ENCODE results near the gene MANF. TPM values are rescaled to one million over a fixed set of nuclear protein-coding genes. Genes with fewer than 3 reads are reported as not detected.

Gene MANF
- total and polyA plus RNA-seq, 2 of the 13 experiments (the other 11 are each of a cell fraction or from before 2014, with no cell fraction given), result 55.4 to 269 TPM

DNA sequence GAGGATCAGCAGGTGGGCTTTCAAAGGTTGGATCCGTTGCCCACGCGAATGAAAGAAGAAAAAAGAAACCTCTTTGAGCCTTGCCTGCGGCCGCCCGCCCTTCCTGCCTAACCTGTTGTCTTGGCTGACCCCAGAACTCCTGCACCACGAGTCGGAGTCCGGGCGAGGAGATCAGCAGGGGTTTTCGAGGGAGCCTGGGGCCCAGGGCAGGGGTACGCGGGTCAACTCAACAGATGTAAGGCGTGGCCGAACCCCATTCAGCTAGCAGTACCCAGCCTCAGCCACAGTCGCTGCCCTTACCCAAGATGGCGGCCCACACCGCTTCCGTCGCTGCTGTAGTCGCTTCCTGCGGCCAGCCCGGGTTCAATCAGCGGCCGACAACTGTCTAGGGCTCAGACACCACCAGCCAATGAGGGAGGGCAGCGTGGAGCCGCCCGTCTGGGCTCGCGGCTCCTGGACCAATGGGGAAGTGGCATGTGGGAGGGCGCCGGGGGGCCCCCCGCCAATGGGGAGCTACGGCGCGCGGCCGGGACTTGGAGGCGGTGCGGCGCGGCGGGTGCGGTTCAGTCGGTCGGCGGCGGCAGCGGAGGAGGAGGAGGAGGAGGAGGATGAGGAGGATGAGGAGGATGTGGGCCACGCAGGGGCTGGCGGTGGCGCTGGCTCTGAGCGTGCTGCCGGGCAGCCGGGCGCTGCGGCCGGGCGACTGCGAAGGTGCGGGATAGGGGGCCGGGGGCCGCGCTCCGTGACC is at the start of gene MANF (continued):
- TF ChIP-seq, protein P1, sequence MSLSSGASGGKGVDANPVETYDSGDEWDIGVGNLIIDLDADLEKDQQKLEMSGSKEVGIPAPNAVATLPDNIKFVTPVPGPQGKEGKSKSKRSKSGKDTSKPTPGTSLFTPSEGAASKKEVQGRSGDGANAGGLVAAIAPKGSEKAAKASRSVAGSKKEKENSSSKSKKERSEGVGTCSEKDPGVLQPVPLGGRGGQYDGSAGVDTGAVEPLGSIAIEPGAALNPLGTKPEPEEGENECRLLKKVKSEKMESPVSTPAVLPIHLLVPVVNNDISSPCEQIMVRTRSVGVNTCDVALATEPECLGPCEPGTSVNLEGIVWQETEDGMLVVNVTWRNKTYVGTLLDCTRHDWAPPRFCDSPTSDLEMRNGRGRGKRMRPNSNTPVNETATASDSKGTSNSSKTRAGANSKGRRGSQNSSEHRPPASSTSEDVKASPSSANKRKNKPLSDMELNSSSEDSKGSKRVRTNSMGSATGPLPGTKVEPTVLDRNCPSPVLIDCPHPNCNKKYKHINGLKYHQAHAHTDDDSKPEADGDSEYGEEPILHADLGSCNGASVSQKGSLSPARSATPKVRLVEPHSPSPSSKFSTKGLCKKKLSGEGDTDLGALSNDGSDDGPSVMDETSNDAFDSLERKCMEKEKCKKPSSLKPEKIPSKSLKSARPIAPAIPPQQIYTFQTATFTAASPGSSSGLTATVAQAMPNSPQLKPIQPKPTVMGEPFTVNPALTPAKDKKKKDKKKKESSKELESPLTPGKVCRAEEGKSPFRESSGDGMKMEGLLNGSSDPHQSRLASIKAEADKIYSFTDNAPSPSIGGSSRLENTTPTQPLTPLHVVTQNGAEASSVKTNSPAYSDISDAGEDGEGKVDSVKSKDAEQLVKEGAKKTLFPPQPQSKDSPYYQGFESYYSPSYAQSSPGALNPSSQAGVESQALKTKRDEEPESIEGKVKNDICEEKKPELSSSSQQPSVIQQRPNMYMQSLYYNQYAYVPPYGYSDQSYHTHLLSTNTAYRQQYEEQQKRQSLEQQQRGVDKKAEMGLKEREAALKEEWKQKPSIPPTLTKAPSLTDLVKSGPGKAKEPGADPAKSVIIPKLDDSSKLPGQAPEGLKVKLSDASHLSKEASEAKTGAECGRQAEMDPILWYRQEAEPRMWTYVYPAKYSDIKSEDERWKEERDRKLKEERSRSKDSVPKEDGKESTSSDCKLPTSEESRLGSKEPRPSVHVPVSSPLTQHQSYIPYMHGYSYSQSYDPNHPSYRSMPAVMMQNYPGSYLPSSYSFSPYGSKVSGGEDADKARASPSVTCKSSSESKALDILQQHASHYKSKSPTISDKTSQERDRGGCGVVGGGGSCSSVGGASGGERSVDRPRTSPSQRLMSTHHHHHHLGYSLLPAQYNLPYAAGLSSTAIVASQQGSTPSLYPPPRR (CRISPR knock-in tag; IDR thresholded peaks at IDR 0.05; ENCODE audit: borderline replicate concordance), result no peak; the same call in 1 of the 2 replicates
- no peak for TF ChIP-seq ZNF879 (CRISPR knock-in tag; IDR thresholded peaks at IDR 0.05)
- TF ChIP-seq ZNF607 (CRISPR knock-in tag; IDR thresholded peaks at IDR 0.05; ENCODE audit: borderline replicate concordance), result no peak
- TF ChIP-seq ZBTB38 (CRISPR knock-in tag; IDR thresholded peaks at IDR 0.05), result 0 out of 2 replicates have a peak, but pooled peaks have one; percentile 27
- TF ChIP-seq ZSCAN22 (CRISPR knock-in tag; IDR thresholded peaks at IDR 0.05), result no peak
- TF ChIP-seq SCMH1 (CRISPR knock-in tag; IDR thresholded peaks at IDR 0.05; ENCODE audit: borderline replicate concordance), result no peak
- peak; percentile 65 for TF ChIP-seq ZNF777 (CRISPR knock-in tag; IDR thresholded peaks at IDR 0.05)
- TF ChIP-seq, protein P2, sequence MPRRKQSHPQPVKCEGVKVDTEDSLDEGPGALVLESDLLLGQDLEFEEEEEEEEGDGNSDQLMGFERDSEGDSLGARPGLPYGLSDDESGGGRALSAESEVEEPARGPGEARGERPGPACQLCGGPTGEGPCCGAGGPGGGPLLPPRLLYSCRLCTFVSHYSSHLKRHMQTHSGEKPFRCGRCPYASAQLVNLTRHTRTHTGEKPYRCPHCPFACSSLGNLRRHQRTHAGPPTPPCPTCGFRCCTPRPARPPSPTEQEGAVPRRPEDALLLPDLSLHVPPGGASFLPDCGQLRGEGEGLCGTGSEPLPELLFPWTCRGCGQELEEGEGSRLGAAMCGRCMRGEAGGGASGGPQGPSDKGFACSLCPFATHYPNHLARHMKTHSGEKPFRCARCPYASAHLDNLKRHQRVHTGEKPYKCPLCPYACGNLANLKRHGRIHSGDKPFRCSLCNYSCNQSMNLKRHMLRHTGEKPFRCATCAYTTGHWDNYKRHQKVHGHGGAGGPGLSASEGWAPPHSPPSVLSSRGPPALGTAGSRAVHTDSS (CRISPR knock-in tag; conservative IDR thresholded peaks at IDR 0.05), result no peak
- peak; percentile 79; the same call in 1 of the 2 replicates for TF ChIP-seq ZFYVE20 (CRISPR knock-in tag; IDR thresholded peaks at IDR 0.05; ENCODE audit: borderline replicate concordance, low read depth)
- TF ChIP-seq, protein P3, sequence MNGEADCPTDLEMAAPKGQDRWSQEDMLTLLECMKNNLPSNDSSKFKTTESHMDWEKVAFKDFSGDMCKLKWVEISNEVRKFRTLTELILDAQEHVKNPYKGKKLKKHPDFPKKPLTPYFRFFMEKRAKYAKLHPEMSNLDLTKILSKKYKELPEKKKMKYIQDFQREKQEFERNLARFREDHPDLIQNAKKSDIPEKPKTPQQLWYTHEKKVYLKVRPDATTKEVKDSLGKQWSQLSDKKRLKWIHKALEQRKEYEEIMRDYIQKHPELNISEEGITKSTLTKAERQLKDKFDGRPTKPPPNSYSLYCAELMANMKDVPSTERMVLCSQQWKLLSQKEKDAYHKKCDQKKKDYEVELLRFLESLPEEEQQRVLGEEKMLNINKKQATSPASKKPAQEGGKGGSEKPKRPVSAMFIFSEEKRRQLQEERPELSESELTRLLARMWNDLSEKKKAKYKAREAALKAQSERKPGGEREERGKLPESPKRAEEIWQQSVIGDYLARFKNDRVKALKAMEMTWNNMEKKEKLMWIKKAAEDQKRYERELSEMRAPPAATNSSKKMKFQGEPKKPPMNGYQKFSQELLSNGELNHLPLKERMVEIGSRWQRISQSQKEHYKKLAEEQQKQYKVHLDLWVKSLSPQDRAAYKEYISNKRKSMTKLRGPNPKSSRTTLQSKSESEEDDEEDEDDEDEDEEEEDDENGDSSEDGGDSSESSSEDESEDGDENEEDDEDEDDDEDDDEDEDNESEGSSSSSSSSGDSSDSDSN (CRISPR knock-in tag; IDR thresholded peaks at IDR 0.05), result peak; percentile 69
- TF ChIP-seq RFXANK (CRISPR knock-in tag; IDR thresholded peaks at IDR 0.05), result peak; percentile 65; the same call in 1 of the 2 replicates
- peak; percentile 88 for TF ChIP-seq PHF20 (CRISPR knock-in tag; IDR thresholded peaks at IDR 0.05)
- TF ChIP-seq, protein P4, sequence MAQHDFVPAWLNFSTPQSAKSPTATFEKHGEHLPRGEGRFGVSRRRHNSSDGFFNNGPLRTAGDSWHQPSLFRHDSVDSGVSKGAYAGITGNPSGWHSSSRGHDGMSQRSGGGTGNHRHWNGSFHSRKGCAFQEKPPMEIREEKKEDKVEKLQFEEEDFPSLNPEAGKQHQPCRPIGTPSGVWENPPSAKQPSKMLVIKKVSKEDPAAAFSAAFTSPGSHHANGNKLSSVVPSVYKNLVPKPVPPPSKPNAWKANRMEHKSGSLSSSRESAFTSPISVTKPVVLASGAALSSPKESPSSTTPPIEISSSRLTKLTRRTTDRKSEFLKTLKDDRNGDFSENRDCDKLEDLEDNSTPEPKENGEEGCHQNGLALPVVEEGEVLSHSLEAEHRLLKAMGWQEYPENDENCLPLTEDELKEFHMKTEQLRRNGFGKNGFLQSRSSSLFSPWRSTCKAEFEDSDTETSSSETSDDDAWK (CRISPR knock-in tag; IDR thresholded peaks at IDR 0.05), result no peak
- peak; percentile 81; the same call in 1 of the 2 replicates for TF ChIP-seq ZNF558 (CRISPR knock-in tag; IDR thresholded peaks at IDR 0.05; ENCODE audit: borderline replicate concordance)
- TF ChIP-seq, protein P5, sequence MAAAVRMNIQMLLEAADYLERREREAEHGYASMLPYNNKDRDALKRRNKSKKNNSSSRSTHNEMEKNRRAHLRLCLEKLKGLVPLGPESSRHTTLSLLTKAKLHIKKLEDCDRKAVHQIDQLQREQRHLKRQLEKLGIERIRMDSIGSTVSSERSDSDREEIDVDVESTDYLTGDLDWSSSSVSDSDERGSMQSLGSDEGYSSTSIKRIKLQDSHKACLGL (CRISPR knock-in tag; IDR thresholded peaks at IDR 0.05), result no peak; the same call in 1 of the 2 replicates
- TF ChIP-seq SOX13 (IDR thresholded peaks at IDR 0.05), result no peak; the same call in 1 of the 2 replicates
- no peak; a peak in 1 of 4 replicates for TF ChIP-seq SOX13 (CRISPR knock-in tag; conservative IDR thresholded peaks at IDR 0.05 in 1 of 2, IDR thresholded peaks at IDR 0.05 in 1 of 2)

Data from HepG2 (cell line).